MV-4-11 (cell line): ENCODE measurements around the gene SPRYD4.
"Not testable (repeated sequence)": the region's sequence is repeated elsewhere in the genome, so short reads cannot be mapped to it uniquely, and the experiment has no call there.

Source experiments
- DNase-seq: peaks from one replicate; lab custom pipeline; 2025; lab: John Stamatoyannopoulos, UW

SPRYD4 gene

GRCh38 chr12:56468216-56469006 lies at the start of gene SPRYD4:
Gene SPRYD4, plus strand, starts transcription at chr12:56468578. Its CDS starts 14 bp downstream, at chr12:56468592.
- peak; percentile 93 for DNase-seq

GRCh38 chr12:56420411-56420810 lies 48.0 kb upstream of the SPRYD4 start:
- DNase-seq = peak; percentile 6

- DNase-seq = no peak
Observed at GRCh38 chr12:56425193-56425592, 43.2 kb upstream of the SPRYD4 start.

- DNase-seq = no peak
Observed at GRCh38 chr12:56425940-56426438, 42.4 kb upstream of the SPRYD4 start.

- DNase-seq = no peak
Observed at GRCh38 chr12:56431288-56431687, 37.1 kb upstream of the SPRYD4 start.

- DNase-seq = no peak
Observed at GRCh38 chr12:56431850-56432249, 36.5 kb upstream of the SPRYD4 start.

- no peak for DNase-seq
Observed at GRCh38 chr12:56434828-56435227, 33.5 kb upstream of the SPRYD4 start.

GRCh38 chr12:56437430-56438176 lies 30.8 kb upstream of the SPRYD4 start:
- DNase-seq = no peak

GRCh38 chr12:56443208-56443607 lies 25.2 kb upstream of the SPRYD4 start:
- DNase-seq = not testable (repeated sequence)

GRCh38 chr12:56448860-56449621 lies 19.3 kb upstream of the SPRYD4 start, which contains the start of gene TIMELESS:
Gene TIMELESS, minus strand, starts transcription at chr12:56449426. Its CDS starts 15,256 bp downstream, at chr12:56434170.
- DNase-seq = peak; percentile 89

GRCh38 chr12:56449622-56449984 lies 18.8 kb upstream of the SPRYD4 start:
- no peak for DNase-seq

- DNase-seq = no peak
Observed at GRCh38 chr12:56450241-56450640, 18.1 kb upstream of the SPRYD4 start.

GRCh38 chr12:56451147-56451546 lies 17.2 kb upstream of the SPRYD4 start:
- no peak for DNase-seq

GRCh38 chr12:56454557-56454956 lies 13.8 kb upstream of the SPRYD4 start, which contains the start of gene MIP:
Gene MIP, minus strand, starts transcription at chr12:56454657. Its CDS starts 44 bp downstream, at chr12:56454613.
- no peak for DNase-seq

- no peak for DNase-seq
Observed at GRCh38 chr12:56457817-56458216, 10.6 kb upstream of the SPRYD4 start.

- no peak for DNase-seq
Observed at GRCh38 chr12:56461235-56462159, 6.9 kb upstream of the SPRYD4 start.

- no peak for DNase-seq
Observed at GRCh38 chr12:56462565-56462964, 5.8 kb upstream of the SPRYD4 start.

GRCh38 chr12:56469007-56469930 lies 891 bp downstream of the SPRYD4 start:
- peak; percentile 34 for DNase-seq

GRCh38 chr12:56474389-56474788 lies 6.0 kb downstream of the SPRYD4 start:
- DNase-seq = no peak

- no peak for DNase-seq
Observed at GRCh38 chr12:56476143-56476542, 7.8 kb downstream of the SPRYD4 start.
